Measurements from ENCODE around the gene GJC2.

GJC2 gene

GRCh38 chr1:228194436-228194835 is 44.7 kb downstream of the GJC2 start:
- TF ChIP-seq CTCF (IDR thresholded peaks at IDR 0.05; ENCODE audit: borderline replicate concordance, control extremely low read depth, extremely low read depth, insufficient read depth, missing control alignments), result no peak
- no peak for DNase-seq (ENCODE audit: low spot score)
- in situ Hi-C loops (cut with MboI; ENCODE audit: low sequenced_read_pairs, unreplicated experiment), result no loop called here

DNA sequence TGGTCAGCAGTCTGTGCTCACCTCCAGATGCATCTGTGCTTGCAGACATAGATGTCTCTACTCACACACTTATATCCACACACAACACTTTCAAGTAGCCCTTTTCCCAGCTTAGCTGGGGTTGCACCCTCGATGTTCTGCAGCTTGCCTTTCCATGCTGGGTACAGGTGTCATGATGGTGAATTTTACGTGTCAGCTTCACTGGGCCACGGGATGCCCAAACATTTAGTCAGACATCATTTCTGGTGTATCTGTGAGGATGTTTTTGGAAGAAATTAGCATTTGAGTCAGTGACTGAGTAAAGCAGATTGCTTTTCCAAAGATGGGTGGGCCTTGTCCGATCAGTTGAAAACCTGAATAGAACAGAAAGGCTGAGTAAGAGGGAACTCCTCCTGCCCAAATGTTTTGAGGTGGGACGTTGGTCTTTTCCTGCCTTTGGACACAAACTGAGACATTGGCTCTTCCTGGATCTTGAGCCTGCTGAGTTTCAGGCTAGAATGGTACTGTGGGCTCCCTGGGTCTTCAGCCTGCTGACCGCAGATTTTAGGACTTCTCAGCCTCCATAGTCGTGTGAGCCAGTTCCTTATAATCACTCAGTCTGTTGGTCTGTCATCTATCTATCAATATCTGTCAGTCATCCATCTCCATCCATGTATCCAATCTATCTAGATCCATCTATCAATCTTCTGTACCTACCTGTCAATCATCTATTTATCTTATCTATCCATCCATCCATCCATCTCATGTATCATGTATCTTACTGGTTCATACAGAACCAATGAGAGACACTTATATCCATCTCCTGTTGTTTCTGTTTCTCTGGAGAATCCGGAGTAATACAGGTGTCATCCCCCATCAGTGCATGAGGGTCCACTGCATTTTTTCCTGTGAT is 45.4 kb downstream of the GJC2 start:
- no peak for DNase-seq (ENCODE audit: low spot score)
- TF ChIP-seq CTCF (IDR thresholded peaks at IDR 0.05; ENCODE audit: borderline replicate concordance, control extremely low read depth, extremely low read depth, insufficient read depth, missing control alignments), result no peak
- in situ Hi-C loops (cut with MboI; ENCODE audit: low sequenced_read_pairs, unreplicated experiment), result no loop called here

DNA sequence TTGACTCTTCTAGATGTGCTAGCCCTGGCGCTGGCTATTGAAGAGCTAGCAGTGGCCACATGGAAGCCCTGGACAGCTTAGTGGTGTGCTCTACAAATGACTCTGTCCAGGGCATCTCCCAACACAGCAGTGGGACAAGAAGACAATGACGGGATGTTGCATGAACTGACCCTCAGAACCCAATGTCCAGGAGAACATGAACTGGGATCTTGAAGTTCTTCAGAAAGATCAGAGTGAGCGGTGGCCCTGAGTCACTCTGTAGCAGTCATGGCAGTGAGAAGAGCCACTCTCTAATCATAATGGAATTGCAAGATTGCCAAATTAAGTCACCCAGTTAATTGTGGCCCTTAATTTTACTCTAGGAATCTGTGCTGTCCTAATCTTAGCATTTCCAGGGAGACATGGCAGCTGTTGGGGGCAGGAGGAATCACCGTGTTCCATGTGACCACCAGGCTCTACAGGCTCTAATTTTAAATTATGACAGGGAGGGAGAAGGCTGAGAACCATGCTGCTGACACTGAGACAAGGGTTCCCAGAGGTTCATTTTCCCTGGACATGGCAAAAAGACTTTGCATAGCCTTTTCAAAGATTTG is 47.9 kb downstream of the GJC2 start:
- in situ Hi-C loops (cut with MboI; ENCODE audit: low sequenced_read_pairs, unreplicated experiment), result no loop called here
- no peak for DNase-seq (ENCODE audit: low spot score)
- no peak for TF ChIP-seq CTCF (IDR thresholded peaks at IDR 0.05; ENCODE audit: borderline replicate concordance, control extremely low read depth, extremely low read depth, insufficient read depth, missing control alignments)

- no peak for TF ChIP-seq CTCF (IDR thresholded peaks at IDR 0.05; ENCODE audit: borderline replicate concordance, control extremely low read depth, extremely low read depth, insufficient read depth, missing control alignments)
- DNase-seq (ENCODE audit: low spot score), result no peak
- in situ Hi-C loops (cut with MboI; ENCODE audit: low sequenced_read_pairs, unreplicated experiment), result no loop called here
These were observed 49.4 kb downstream of the GJC2 start for GRCh38 chr1:228198977-228199590.

DNA sequence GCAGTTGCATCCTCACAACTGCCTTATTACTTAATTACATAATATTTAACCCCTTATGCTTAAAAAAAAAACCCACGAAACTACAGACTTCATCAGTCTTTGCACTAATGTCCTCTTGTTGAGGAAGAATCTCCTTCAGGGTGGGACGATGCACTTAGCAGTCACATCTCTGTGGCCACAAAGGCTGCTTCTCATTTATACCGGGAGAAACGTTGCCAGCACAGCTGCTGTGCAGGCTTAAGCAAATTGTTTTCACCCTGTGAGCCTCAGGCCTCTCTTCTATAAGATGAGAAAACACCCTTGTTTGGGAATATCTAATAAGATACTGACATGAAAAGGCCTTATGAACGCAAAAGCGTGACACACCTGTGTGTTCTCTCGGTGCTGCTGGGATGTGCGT is 55.2 kb downstream of the GJC2 start:
- no peak for TF ChIP-seq CTCF (IDR thresholded peaks at IDR 0.05; ENCODE audit: borderline replicate concordance, control extremely low read depth, extremely low read depth, insufficient read depth, missing control alignments)
- in situ Hi-C loops (cut with MboI; ENCODE audit: low sequenced_read_pairs, unreplicated experiment), result no loop called here
- no peak for DNase-seq (ENCODE audit: low spot score)

GRCh38 chr1:228205526-228206436 is 56.1 kb downstream of the GJC2 start:
- in situ Hi-C loops (cut with MboI; ENCODE audit: low sequenced_read_pairs, unreplicated experiment), result no loop called here
- TF ChIP-seq CTCF (IDR thresholded peaks at IDR 0.05; ENCODE audit: borderline replicate concordance, control extremely low read depth, extremely low read depth, insufficient read depth, missing control alignments), result no peak
- no peak for DNase-seq (ENCODE audit: low spot score)

Data from GM13976 (cell line).